ENCODE measurements around the gene ATP5F1E.
A peak's percentile ranks its signal among the peaks of the same experiment; 100 is the strongest.
"Not testable (repeated sequence)": the region's sequence is repeated elsewhere in the genome, so short reads cannot be mapped to it uniquely, and the experiment has no call there.

Gene ATP5F1E

DNA sequence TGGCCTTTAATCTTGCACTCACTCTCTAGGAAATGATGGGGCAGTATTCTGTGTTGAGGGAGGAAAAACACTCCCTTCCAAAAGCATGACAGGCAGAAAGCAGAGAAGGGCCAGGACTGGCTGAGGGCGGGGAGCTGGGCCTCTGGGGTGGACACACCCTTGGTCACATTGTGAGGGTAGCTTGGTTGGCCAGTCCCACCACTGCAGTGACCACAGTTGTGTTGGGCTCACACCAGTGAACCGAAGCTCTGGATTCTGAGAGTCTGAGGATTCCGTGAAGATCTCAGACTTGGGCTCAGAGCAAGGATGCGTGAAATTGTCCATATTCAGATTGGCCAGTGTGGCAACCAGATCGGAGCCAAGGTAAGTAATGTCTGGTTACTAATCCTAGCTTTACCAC, 12.9 kb downstream of the ATP5F1E start, which contains the start of gene TUBB1:
Gene TUBB1, plus strand, starts transcription at position 213 of the 400 bp plus-strand sequence. Its CDS starts 94 bp downstream, at position 307.
- DNase-seq: no peak

DNA sequence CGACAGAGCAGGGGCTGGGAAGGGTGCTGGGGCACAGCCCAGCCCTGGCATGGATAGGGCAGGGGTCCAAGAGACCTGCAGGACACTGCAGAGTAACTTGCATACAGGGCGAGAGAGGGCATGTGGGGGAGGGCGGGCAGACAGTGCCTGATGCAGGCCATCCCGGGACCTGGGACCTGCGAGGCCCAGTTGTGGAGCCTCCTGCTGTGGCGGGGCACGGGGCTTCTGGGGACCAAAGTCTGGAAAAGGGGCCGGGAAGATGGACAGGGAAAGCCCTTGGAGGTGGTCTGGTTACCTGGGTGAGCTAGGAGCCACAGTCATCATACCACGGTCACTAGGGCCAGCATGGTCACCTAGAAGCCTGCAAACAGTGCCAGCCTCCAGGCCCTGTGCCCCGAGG, 13.3 kb downstream of the ATP5F1E start:
- DNase-seq: no peak

DNA sequence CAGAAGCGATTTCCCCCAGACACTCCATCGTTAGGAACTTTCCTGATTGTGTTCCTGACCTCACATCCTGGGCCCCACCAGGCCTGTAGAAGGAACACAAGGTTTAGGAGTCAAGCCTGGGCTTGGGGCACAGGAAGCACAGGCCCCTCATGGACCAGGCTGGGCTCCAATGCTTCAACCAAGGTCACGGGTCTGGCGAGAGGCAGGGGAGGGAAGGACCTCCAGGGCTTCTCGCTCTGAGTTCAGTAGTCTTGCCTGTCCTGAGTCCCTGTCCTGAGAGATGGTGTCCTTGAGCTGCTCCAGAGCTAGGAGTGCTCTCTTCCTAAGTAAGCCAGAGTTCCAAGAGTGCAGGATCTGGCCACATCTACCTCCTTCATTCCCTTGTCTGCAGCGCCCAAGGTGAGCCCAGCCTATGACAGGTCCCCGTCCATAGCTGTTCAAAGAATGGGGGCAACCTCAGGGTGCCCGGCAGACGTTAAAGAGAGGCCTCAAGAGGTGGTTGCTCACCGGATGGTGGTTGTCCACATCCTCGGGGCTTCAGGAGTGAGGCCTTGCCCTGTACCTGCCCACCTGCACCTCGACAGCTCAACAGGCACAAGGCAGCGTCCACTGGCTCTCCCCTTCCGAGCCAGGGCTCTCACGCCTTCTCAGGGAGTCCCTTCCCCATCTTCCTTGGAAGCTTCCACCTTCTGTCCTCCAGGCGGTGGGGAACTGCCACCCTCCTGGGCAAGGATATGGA, 14.5 kb downstream of the ATP5F1E start:
- no peak for DNase-seq

DNA sequence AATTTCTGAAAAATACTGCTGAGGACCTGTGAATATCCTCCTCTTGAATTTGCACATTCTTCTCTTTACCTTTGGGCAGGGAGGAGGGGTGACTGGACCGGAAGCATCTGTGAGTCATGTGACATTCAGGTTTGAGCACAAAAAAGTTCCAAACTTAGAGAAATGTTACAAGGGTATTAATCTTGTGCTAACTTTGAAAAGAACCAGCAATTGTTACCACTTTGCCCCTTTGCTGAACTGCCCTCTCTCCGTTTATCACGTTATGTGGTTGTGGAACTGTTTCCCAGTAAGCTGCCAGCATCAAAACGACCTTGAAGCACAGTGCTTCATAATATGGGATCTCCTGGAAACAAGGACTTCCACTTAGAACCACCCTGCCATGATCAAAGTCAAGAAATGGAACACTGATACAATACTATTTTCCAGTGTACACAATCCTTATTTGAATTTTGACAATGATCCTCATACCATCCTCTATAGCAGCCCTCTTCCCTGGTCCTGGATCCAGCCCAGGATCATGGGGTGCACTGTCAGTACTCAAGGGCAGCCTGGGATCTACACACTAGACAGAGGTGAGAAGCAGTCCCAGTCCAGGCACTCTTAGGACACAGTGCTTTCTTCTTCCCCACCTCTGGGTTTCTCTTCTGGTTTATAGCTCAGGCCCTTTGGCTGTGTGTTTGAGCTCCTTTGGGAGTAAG, 15.2 kb downstream of the ATP5F1E start:
- DNase-seq: no peak

DNA sequence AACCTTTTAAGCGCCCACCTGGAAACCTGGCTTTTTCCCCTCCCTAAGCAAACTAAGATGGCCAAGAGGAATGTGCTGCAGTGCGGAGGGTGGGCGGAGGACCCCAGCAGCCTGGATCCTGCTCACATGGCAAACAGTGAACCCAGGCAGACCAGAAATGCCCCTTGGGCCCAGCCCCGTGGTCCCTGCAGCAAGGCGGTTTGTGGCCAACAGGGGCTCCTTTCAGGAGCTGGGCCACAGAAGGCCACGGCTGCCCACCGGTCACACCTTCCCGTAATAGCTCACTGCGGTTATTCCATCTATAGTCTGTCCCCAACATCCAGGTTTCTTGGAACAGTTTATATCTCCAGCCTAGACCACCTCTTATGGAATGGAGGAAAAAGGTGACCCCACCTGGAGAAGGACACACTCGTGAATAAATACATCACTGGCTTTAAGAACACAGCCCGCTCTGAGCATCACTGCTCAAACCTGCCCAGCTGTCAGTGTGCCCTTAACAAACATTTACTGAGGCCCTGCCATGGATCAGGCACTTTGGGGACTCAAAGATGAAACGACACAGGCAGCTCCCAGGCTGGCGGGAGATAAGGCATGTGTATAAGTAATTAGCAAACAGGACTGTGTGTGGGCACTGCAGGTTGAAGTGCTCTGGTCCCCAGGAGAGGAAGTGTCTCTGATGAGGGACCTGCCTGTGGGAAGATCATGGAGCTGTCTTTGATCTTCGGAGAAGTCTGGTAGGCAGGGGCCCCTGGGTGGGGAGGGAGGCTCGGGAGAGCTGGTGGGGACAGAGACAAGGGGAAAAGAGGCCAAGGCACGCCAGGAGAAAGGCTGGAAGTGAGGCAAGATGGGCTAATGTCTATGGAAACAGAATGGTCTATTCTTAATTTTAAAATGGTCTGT, 16.1 kb downstream of the ATP5F1E start:
- no peak for DNase-seq

DNA sequence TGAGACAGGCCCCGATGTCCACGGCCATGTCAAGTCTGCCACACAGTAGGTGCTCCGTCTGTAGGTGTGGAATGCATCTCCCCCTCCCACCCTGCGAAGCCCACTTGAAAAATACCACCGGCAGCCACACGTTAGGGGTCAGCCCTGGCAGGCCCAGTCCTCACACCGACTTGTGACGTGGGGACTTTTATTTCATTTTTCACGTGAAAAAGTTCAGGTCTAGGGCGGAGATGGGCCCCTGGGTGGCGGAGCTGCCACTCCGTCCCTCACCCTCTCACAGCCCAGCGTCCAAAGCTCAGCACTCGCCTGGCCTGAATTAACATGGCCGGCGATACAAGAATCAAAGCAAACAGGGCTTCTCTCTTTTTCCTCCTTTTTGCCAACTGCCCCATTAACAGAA, 16.7 kb downstream of the ATP5F1E start:
- DNase-seq: no peak

DNA sequence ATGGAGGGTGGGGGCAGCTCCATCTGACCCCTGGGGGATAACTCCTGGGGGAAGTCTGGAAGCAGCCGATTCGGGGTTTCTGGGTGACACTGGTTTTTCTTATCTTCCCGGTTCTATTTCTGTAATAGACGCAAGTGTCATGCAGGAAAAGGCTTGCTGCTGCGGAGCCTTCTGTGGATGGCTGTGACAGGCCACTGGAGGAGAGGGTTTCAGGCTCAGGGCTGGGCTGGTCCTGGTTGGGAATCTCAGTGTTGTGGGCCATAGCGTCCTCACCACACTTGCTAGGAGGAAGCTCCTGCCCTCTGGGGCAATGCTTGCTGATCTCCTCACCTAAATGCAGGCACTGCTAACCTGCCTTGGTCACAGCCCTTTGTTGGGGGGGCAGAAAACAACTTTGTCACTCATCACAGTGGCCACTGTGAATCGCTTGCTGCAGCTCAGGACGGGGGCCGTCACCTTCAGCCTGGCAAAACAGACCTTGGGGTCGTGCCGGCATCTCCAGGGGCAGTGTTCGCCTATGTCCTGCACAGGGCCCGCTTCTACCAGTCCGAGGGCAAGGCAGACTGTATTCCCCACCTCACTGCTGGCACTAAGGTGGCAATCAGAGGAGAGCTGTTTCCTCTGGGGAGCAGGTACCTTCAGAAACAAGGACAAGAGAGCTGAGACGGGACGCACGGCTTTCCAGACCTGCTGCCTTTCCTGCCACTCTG, 17.3 kb downstream of the ATP5F1E start:
- DNase-seq: no peak

DNA sequence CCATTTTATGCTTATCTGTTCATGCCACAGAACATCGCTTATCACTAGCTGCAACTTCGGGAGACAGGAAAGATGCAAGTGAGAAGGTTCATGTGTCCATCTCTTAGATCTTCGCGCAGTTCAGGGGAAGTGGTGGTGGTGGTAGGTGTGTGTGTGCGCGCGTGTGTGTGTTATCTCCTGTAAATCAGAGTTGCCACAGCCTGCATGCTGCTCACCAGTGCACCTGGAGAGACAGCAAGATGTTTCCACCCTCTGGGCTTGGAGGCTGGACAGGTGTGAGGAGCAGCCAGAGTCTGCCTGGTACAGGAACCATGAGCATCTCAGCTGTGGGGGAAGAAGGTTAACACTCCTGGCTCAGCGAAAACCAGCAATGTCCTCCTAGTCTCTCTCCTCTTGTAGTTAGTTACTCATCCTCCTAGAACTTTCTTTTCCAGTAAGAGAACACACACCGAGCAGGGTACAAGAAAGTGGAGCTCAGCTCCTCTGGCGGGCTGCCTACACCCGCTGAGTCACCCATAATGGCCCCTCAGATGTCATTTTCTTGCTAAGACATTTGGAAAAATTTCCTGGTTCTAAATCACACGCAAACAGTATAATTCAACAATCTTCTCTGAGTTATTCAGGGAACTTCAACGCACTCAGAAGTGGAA, 18.1 kb downstream of the ATP5F1E start:
- no peak for DNase-seq

DNA sequence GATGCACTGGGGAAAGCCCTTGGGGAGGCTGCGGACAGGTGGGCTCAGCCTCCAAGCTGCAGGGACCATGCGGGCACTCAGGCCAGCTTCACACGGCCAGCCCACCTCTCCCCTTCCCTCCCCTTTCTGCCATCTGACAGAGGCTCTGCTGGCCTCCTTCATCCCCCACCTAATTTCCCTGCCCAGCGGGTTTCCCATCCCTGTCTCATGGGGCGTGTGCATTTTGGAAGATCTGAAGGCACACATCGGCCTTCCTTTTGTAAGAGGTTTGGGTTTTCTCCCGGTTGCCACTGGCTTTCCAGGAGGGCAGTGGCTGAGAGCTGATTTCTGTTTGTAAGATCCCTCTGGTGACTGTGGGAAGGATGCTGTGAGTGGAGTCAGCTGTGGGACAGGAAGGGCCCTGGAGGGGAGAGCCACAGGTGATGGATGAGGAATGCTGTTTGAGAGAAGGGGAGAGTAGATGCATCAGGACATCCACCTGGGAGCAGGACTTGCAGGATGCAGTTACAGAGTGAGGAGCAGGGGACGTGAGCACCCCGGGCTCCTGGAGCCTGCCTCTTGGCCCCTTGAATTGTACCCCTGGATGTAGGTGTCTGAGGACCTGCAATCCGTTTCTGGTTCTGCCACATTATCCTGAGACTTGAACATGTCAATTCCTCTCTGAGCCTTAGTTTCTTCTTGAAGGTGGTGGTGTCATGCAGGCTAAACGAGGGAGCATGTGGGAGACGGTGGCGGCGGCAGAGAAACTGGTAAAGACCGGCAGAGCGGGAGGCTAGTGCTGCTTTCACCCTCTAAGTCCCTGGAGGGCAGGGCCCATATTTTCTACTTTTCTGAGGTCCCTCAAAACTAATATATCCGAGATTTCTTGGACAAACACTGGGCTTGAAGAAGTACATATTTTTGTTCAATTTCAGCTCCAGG, 18.8 kb downstream of the ATP5F1E start:
- DNase-seq: no peak

DNA sequence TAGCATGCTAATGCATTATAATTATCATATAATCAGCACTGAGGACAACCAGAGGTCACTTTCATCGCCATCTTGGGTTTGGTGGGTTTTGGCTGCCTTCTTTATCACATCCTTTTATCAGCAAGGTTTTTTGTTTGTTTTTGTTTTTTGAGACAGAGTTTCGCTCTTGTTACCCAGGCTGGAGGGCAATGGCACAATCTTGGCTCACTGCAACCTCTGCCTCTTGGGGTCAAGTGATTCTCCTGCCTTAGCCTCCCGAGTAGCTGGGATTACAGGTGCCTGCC, 20.3 kb downstream of the ATP5F1E start:
- DNase-seq: not testable (repeated sequence)

DNA sequence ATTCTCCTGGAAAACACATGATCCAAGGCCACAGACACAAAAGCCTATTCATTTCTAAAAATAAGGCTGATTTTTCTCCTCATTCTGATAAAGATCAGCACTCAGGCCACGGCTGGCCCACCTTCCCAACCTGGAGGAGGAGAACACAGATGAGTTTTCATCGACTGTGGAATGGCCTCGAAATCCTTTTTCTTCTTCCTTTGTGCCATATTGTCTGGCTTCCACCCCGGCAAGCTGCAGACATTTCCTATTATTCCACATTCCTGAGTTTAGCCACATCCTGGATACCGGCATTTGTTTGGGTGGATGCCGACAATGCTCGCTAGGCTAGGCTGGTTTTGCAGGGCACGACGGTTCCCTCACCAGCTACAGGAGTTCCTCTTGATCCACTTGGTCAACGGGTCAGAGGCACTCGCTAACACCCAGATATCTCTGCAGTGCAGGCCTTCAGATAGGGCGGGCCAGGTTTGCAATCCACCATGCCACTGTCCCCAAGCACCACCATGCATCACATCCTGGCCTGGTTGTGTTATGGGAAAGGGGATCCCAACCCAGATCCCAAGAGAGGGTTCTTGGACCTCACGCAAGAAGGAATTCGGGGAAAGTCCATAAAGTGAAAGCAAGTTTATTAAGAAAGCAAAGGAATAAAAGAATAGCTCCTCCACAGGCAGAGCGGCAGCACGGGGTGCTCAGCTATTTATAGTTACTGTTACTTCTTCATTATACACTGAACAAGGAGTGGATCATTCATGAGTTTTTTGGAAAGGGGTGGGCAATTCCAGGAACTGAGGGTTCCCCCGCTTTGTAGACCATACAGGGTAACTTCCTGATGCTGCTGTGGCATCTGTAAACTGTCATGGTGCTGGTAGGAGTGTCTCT, 20.9 kb downstream of the ATP5F1E start:
- DNase-seq: peak; percentile 29 to 50 (median 44)

DNA sequence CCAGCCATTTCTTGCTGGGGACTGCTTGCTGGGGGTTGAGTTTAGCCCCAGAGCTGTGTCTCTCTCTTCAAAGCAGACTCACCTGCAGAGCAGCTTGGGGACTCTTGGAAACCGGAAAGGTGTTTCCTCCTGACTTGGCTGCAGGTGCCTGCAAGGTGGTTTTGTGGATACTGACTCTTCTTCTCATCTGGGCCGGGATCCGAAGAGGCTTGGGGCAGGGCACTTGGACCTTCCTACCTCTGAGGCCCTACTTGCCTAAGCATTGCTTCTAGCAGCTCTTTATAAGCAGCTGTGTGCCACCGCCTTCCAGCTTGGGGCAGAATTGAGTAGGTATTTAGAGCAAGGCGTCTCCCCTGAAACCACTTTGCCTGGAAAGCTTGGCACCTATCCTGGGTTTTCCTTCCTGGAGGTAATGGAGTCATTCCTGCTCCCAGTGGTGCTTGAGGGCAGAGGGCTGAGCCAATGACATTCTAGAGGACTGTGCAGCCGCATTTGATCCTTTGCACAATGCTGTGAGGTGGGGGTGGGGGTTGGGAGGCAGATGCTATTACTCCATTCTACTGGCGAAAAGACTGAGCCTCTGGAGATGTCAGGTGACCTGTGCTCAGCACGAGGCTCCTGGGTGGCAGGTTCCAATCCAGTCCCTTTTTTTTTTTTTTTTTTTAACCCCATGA, 21.7 kb downstream of the ATP5F1E start:
- DNase-seq: no peak

DNA sequence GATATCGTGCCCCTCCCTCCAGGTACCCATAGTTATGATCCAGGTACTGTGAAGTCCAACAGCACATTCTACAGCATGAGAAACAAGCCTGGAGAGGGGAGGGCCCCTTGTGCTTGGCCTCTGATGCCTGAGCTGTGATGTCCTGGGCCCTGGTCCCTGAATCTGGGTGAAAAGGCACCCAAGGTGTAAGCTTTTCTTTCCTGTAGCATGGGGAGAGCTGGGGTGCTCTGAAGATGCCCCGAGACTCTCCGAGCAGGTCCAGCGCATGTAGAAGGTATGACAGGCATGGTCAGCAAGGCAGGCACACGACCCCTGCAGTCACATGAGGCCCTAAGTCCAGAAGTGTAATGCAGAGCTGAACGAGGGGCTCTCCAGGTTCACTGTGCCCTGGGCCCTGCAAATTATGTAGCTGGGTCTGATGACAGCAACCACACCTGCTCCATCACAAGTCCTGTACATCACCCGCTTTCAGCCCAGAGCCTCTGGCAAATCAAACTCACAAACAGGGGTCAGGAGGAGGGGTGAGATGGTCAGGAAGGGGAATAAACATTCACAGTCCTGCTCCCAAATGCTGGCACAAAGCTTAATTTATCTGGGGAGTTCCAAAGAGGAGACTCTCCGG, 23.3 kb downstream of the ATP5F1E start:
- DNase-seq: no peak

DNA sequence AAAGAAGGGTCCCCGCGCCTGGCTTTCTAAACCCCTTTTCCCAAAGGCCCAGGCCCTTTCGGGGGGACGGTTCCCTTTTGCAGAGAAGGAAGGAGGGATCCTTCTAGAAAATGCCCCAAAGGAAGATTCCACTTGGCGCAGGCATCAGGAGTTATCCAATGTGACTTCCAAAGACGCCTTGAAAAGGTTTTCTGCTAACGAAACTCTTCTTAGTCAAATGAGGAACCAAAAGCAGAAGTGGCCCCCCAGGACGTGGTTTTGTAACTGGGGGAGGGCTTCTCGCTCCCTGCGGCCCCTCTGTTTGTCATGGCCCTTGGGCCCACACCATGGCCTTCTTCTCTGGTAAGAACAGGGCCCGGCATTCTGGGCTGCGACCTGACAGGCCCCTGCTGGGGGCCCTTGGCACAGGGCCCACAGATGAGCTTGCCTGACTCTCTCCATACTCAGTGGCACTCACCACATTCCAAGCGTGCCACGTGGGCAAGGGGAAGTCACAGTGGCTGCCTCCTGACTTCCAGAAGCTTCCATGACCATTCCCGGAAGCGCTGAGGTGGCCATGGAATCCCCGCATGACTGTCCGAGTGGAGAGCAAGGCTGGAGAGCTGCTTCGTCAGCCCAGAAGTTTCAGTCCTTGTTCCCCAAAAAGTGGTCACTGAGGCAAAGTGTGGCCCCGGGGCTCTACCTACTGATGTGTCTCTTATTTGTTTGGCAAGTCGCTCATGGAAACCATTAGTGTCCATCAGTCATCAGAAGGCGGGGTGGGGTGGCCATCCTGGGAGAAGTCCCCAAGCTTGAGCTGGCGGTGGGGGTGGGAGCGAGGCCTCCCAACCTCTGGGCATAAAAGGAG, 24.2 kb downstream of the ATP5F1E start:
- peak; percentile 93 to 97 (median 94) for DNase-seq

DNA sequence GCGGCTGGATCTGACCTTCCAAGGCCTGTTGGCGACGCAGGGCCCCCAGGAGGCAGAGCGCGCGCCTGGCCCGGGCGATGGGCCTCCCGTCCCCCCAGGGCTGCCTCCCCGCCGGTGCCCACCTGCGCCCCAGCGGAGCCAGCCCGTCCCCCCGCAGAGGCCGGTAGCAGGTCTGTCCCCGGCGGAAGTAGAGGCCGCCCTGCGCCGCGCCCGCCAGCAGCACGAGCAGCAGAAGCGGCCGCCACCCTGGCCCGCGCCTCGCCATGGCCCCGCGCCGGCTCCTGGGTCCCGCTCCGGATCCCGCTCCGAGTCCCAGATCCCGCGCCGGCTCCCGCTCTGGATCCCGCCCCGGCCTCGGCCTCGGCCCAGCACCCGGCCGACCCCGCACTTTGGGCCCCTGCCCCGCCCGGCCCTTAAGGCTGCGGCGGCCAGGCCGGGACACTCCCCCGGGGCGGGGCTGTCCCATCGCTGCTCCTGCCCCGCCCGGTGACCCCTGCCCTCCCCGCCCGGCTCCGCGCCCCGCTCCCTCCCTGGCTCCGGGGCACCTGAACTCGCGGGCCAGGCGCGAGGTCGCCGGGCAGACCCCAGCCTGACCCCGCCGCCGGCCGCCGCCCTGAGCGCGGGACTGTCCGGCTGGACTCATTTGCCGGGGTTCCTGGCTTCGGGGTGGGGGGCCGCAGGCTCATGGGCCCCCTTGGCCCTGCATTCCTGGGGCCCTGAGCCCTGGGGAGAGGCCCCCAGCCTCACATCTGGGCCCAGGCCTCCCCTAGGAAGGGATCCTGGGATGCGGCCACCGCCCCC, 25.1 kb downstream of the ATP5F1E start, which contains the start of gene CTSZ:
Gene CTSZ, minus strand, starts transcription at position 391 of the 801 bp plus-strand sequence. Its CDS starts 126 bp downstream, at position 265.
- peak; percentile 82 to 95 (median 89) for DNase-seq

DNA sequence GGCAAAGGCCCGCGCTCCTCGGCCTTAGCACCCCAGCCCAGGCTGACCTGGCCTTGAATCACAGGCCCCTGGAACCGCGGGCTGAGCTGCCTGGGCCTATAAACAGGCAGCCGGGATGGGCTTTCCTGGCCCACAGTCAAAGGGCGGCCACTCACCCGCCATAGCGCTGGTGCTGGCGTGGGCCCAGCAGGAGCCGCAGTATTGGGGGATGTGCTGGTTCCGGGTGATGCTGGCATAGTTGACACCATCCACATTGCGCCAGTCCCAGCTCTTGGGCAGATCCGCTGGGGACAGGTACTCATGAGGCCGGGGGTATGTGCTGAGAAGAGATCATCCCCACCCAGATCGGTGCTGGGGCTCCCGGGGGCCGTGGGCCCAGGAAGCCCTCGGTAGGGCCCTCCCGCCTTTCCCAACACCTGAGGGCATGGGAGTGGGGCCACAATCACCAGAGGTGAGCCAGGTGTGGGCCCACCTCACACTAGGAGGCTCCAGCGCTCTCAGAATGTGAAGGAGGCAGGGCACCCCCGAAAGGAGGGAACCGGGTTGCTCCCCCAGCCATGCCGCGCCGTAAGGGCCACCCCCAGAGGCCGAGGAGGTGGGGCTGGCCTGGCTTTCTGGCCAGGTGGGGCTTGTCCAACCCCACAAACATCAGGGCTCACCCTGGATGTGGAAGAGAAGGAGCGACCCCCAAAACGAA, 25.8 kb downstream of the ATP5F1E start:
- peak; percentile 27 to 54 (median 40) for DNase-seq

All from suppressor macrophage (primary cell).